ENCODE measurements around the gene DDR2.

The DDR2 gene

GRCh38 chr1:162688931-162689330 is 56.7 kb downstream of the DDR2 start:
- no peak for DNase-seq (ENCODE audit: low read depth)
- no peak for TF ChIP-seq CTCF (IDR thresholded peaks at IDR 0.05; ENCODE audit: insufficient read depth, low read depth, low read length, missing control alignments)
- H3K4me3 ChIP-seq (ENCODE audit: low read length): no peak overlapping the region

GRCh38 chr1:162689745-162690671 is 57.7 kb downstream of the DDR2 start:
- TF ChIP-seq CTCF (IDR thresholded peaks at IDR 0.05; ENCODE audit: insufficient read depth, low read depth, low read length, missing control alignments): no peak
- no peak overlapping the region for H3K4me3 ChIP-seq (ENCODE audit: low read length)
- no peak for DNase-seq (ENCODE audit: low read depth)

- H3K4me3 ChIP-seq (ENCODE audit: low read length): no peak overlapping the region
- DNase-seq (ENCODE audit: low read depth): peak; percentile 97
- TF ChIP-seq CTCF (IDR thresholded peaks at IDR 0.05; ENCODE audit: insufficient read depth, low read depth, low read length, missing control alignments): no peak
These were observed 58.6 kb downstream of the DDR2 start for GRCh38 chr1:162690672-162691434.

- DNase-seq (ENCODE audit: low read depth): no peak
- no peak overlapping the region for H3K4me3 ChIP-seq (ENCODE audit: low read length)
- no peak for TF ChIP-seq CTCF (IDR thresholded peaks at IDR 0.05; ENCODE audit: insufficient read depth, low read depth, low read length, missing control alignments)
These were observed 59.8 kb downstream of the DDR2 start for GRCh38 chr1:162691999-162692575.

GRCh38 chr1:162694911-162695310 is 62.6 kb downstream of the DDR2 start:
- H3K4me3 ChIP-seq (ENCODE audit: low read length): no peak overlapping the region
- TF ChIP-seq CTCF (IDR thresholded peaks at IDR 0.05; ENCODE audit: insufficient read depth, low read depth, low read length, missing control alignments): no peak
- DNase-seq (ENCODE audit: low read depth): no peak

- no peak for DNase-seq (ENCODE audit: low read depth)
- TF ChIP-seq CTCF (IDR thresholded peaks at IDR 0.05; ENCODE audit: insufficient read depth, low read depth, low read length, missing control alignments): no peak
- H3K4me3 ChIP-seq (ENCODE audit: low read length): no peak overlapping the region
These were observed 63.4 kb downstream of the DDR2 start for GRCh38 chr1:162695687-162696086.

Data from epithelial cell of esophagus (primary cell).